Measurements from ENCODE around the gene ARL6IP5.
A peak's percentile ranks its signal among the peaks of the same experiment; 100 is the strongest.

The ARL6IP5 gene

DNA sequence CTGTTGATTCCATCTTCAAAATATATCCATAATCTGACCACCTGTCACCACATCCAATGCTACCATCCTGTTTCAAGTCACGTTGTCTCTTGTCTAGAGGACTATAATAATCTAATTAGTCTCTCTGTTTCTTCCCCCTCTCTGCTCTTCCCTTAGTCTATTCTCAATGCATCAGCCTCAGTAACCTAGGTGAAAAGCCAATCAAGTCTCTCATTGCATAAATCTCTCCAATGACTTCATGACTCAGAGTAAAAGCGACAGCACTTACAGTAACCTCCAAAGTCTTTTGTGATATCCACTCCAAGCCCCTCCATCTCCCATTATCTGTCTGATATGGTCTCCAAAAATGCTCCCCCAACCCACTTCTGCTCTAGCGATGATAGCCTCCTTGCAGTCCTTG lies 11.8 kb upstream of the ARL6IP5 start:
- TF ChIP-seq, protein P1, sequence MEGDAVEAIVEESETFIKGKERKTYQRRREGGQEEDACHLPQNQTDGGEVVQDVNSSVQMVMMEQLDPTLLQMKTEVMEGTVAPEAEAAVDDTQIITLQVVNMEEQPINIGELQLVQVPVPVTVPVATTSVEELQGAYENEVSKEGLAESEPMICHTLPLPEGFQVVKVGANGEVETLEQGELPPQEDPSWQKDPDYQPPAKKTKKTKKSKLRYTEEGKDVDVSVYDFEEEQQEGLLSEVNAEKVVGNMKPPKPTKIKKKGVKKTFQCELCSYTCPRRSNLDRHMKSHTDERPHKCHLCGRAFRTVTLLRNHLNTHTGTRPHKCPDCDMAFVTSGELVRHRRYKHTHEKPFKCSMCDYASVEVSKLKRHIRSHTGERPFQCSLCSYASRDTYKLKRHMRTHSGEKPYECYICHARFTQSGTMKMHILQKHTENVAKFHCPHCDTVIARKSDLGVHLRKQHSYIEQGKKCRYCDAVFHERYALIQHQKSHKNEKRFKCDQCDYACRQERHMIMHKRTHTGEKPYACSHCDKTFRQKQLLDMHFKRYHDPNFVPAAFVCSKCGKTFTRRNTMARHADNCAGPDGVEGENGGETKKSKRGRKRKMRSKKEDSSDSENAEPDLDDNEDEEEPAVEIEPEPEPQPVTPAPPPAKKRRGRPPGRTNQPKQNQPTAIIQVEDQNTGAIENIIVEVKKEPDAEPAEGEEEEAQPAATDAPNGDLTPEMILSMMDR (IDR thresholded peaks at IDR 0.05) = no peak
- DNase-seq = no peak
- Mint-ChIP-seq H3K4me1 (peaks cover 9% of the 10 kb centered on the region), H3K27ac (peak overlapping the region; percentile 0), H3K9me3 (no peaks in the 10 kb centered on the region), H3K4me3 (no peak overlapping the region), H3K27me3 (ENCODE audit: low read depth, poor library complexity) (no peaks in the 10 kb centered on the region), H3K36me3 (ENCODE audit: low read depth) (peaks cover 62% of the 10 kb centered on the region)

DNA sequence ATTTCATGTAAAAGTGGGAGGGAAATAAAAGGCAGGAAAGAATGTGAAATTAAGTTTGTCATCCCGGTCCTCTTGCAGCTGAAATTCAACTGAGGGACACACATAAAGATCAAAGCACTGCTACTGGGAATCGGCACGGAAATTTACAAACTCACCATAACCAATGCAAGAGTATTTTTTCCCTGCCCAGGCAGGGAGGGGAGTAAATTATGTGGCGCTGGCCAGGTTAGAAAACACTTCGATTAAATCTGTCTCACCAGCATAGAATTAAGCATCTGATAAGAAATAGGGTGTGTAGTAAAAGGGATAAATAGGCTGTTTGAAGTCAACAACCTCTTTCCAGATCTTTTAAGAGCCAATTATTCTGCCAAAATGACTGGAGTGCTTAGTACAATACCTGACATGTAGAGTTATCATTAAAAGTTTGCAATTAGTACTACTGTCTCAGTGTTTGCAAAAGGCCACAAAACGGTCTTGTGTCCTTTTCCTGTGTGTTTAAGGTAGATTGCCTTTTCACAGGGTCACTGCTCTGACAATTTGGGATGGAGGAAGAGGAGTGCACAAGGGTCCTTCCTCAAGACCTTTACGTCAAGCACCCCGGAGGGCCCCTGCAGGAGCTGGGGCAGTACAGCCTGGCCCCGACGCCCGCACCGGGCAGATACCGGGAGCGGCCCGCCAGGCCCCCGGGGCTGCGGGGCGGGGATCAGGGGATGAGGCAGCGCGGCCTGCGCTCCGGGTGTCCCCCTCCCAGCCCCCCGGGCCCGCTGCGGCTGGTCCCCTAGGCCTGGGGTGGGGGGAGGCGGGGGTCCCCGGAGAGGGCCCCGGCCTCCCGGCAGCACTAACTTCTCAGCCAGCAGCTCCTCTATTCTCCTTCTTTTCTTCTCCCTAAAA lies 5.2 kb upstream of the ARL6IP5 start:
- Mint-ChIP-seq H3K27me3 (ENCODE audit: low read depth, poor library complexity) (no peaks in the 10 kb centered on the region), H3K9me3 (no peaks in the 10 kb centered on the region), H3K4me1 (peaks cover 66% of the 10 kb centered on the region), H3K36me3 (ENCODE audit: low read depth) (peaks cover 27% of the 10 kb centered on the region), H3K4me3 (peak overlapping the region; percentile 90), H3K27ac (peak overlapping the region; percentile 65)
- peak; percentile 40 for DNase-seq
- TF ChIP-seq, protein P1 (IDR thresholded peaks at IDR 0.05) = no peak

DNA sequence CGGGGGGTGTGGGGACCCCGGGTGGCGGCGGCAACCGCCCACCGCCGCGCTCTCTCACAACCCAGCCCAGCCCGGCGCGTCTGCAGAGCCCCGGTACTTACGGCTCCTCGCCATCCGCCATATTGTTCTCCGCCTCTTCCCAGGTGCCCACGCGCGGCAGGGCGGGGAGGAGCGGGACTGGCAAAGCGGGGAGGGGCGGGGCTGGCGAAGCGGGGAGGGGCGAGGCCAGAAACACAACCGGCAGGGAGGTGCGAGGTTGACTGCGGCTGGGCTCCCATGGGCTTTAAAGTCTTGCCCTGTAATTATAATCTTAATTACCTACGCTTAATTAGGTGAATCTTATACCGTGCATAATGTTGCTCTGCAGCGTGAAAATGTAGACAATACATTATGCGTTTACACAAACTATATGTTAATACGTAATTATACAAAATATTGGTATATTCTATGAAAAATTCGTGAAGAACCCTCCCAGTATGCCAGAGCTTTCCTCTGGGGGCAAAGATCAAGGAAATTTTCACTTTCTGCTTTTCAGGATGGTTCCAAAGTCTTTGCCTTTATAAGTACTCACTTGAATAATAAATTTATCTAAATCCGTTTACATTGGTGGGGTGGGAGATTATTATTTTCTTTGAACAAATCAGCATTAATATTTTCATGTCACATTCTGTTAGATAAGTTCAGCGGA lies 4.4 kb upstream of the ARL6IP5 start, which contains the start of gene UBA3:
UBA3 (minus strand) TSS at position 133 of the 688 bp plus-strand sequence; CDS start at position 121, 12 bp downstream.
- TF ChIP-seq, protein P1 (IDR thresholded peaks at IDR 0.05) = no peak
- H3K27ac Mint-ChIP-seq = peak within 1 kb of the TSS; percentile 65
- H3K4me3 Mint-ChIP-seq = peak within 1 kb of the TSS; percentile 90
- H3K9me3 Mint-ChIP-seq = no peaks in the 10 kb centered on the region
- peaks cover 2% of the 10 kb centered on the region for H3K27me3 Mint-ChIP-seq (ENCODE audit: low read depth, poor library complexity)
- peaks cover 21% of the 10 kb centered on the region for H3K36me3 Mint-ChIP-seq (ENCODE audit: low read depth)
- peaks cover 70% of the 10 kb centered on the region for H3K4me1 Mint-ChIP-seq
- DNase-seq = peak; percentile 91

DNA sequence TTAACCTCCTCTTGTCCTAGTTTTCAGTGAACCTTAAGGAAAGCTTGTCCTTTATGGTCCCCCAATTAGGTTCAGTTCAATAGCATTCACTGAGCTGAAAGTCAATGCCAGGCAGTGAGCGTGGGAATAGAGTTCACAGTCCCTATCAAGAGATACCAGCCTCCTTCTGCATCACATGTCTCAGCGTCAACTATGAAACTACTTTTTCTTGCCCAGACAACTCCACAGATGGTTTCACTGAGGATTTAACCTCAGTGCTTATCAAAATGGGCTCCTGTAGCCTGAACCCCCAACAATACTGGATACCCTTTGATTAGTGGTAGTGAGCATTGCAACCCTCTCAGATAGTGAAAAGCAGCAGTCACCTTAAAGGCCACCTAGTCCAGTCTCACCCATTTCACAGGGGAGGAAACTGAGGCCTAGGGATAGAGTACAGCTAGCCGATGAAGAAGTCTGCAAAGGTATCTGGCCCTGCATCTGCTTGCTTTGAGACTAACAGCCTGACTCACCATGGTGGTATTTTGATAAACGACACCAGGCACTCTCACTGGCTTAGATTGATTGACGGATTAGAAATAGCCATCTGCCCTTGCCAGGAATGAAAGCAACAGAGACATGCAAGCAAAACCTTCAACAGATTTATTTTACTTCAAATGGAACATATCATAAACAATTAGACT lies 3.0 kb upstream of the ARL6IP5 start:
- TF ChIP-seq, protein P1 (IDR thresholded peaks at IDR 0.05) = no peak
- Mint-ChIP-seq H3K27ac (peak overlapping the region; percentile 16), H3K4me1 (peaks cover 79% of the 10 kb centered on the region), H3K4me3 (peak overlapping the region; percentile 14), H3K27me3 (ENCODE audit: low read depth, poor library complexity) (peaks cover 2% of the 10 kb centered on the region), H3K9me3 (no peaks in the 10 kb centered on the region), H3K36me3 (ENCODE audit: low read depth) (peaks cover 14% of the 10 kb centered on the region)
- no peak for DNase-seq

DNA sequence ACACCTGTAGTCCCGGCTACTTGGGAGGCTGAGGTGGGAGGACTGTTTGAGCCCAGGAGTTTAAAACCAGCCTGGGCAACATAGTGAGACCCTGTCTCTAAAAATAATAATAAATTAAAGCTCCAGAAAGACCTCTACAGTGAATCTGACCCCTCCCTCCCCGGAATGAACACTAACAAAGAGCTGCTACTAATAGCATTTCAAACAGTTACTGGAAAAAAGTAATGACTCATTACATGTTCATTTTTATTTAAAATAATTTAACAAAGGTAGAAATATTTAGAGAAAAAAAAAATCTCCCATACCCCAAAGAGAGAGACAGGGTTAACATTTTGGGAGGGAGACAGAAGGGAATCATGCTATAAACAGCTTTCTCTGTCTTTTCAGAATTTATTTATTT lies 2.4 kb upstream of the ARL6IP5 start:
- Mint-ChIP-seq H3K4me3 (peak overlapping the region; percentile 53), H3K36me3 (ENCODE audit: low read depth) (peaks cover 8% of the 10 kb centered on the region), H3K4me1 (peaks cover 76% of the 10 kb centered on the region), H3K27ac (no peak overlapping the region), H3K27me3 (ENCODE audit: low read depth, poor library complexity) (peaks cover 2% of the 10 kb centered on the region), H3K9me3 (no peaks in the 10 kb centered on the region)
- TF ChIP-seq, protein P1 (IDR thresholded peaks at IDR 0.05) = no peak
- no peak for DNase-seq
